Loucy (cell line): Measurements from ENCODE around the gene TJP1.

Experiments
- H2AFZ ChIP-seq: fragments of 200-600 bp; sonication (generic); 2 replicates; pipeline ENCODE4 v1.6.0; 2016; ENCODE audit warnings: antibody characterized with exemption, mild to moderate bottlenecking, low read length, moderate library complexity
- H3F3A ChIP-seq: fragments of 200-600 bp; 2 replicates; pipeline ENCODE4 v1.6.0; 2016; ENCODE audit warnings: antibody characterized with exemption, low read depth, mild to moderate bottlenecking
- H3K27me3 ChIP-seq: fragments of 200-600 bp; sonication (generic); 2 replicates; pipeline ENCODE4 v1.6.1; 2014; ENCODE audit warnings: low read length, mild to moderate bottlenecking; ENCODE audit not compliant: insufficient read depth, poor library complexity, severe bottlenecking
- H3K36me3 ChIP-seq: fragments of 200-600 bp; sonication (generic); 2 replicates; pipeline ENCODE4 v1.6.1; 2016; ENCODE audit warnings: low read length; ENCODE audit not compliant: insufficient read depth
- H3K4me1 ChIP-seq: fragments of 200-600 bp; sonication (generic); 2 replicates; pipeline ENCODE4 v1.5.1; 2014; ENCODE audit warnings: low read length, mild to moderate bottlenecking; ENCODE audit not compliant: insufficient read depth, poor library complexity, severe bottlenecking
- H3K4me2 ChIP-seq: fragments of 200-600 bp; sonication (generic); 2 replicates; pipeline ENCODE4 v1.6.0; 2014; ENCODE audit warnings: antibody characterized with exemption, low read length, low read depth, mild to moderate bottlenecking; ENCODE audit not compliant: poor library complexity, severe bottlenecking
- H3K4me3 ChIP-seq: fragments of 200-600 bp; sonication (generic); 2 replicates; pipeline ENCODE4 v1.5.1; 2014; ENCODE audit warnings: low read length, mild to moderate bottlenecking, mixed read lengths; ENCODE audit not compliant: poor library complexity, severe bottlenecking
- H3K79me2 ChIP-seq: fragments of 200-600 bp; sonication (generic); 2 replicates; pipeline ENCODE4 v1.6.1; 2014; ENCODE audit warnings: low read length; ENCODE audit not compliant: insufficient read depth
- H3K9ac ChIP-seq: fragments of 200-600 bp; sonication (generic); 2 replicates; pipeline ENCODE4 v1.6.0; 2014; ENCODE audit warnings: mild to moderate bottlenecking, low read depth, low read length, moderate library complexity; ENCODE audit not compliant: poor library complexity, severe bottlenecking
- H3K9me2 ChIP-seq: fragments of 200-600 bp; sonication (generic); replicated peaks from 2 replicates; pipeline ENCODE4 v1.6.1; 2016; ENCODE audit warnings: low read depth, low read length, mixed read lengths
- H3K9me3 ChIP-seq: fragments of 200-600 bp; sonication (generic); 2 replicates; pipeline ENCODE4 v1.6.1; 2014; ENCODE audit warnings: mild to moderate bottlenecking, antibody characterized with exemption, low read length, low read depth; ENCODE audit not compliant: insufficient read depth
- H4K20me1 ChIP-seq: fragments of 200-600 bp; sonication (generic); 2 replicates; pipeline ENCODE4 v1.6.0; 2014; ENCODE audit warnings: antibody characterized with exemption, low read length, mild to moderate bottlenecking; ENCODE audit not compliant: insufficient read depth, poor library complexity, severe bottlenecking
- EZH2phosphoT487 ChIP-seq: fragments of 200-600 bp; IDR thresholded peaks from 2 replicates; pipeline ENCODE4 v1.6.1; 2018; ENCODE audit warnings: antibody characterized with exemption, mild to moderate bottlenecking, moderate library complexity, borderline replicate concordance
- TF ChIP-seq, protein P1 (sequence below): fragments of 200-600 bp; sonication (generic); conservative IDR thresholded peaks from 2 replicates; pipeline ENCODE4 v1.5.1; 2014; ENCODE audit warnings: mild to moderate bottlenecking, antibody characterized with exemption, low read length

Gene TJP1

DNA sequence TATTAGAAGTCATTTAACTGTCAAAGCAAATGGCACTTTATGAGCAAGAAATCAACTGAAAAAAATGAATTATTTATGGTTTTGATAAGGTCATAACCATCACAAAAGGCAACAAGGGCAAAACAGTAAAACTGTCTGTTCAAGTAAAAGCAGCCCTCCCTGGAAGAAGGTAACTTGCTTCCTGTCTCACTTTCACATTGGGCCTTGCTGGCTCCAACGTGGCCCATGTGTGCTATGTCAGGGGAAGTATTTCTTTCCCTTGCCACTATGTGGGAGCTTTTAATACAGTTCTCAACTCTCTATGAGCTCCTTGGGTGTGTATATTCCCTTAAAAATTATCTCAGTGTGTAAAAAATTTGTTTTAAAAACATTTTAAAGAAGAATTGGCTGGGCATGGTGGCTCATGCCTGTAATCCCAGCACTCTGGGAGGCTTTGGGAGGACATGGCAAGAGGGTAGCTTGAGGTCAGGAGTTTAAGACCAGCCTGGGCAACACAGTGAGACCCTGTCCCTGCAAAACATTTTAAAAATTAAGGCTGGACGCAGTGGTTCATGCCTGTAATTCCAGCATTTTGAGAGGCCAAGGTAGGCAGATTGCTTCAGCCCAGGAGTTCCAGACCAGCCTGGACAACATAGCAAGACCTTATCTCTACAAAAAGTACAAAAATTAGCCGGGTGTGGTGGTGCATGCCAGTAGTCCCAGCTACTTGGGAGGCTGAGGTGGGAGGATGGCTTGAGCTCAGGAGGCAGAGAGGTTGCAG lies 45.2 kb upstream of the TJP1 start:
- Histone ChIP-seq H3K27me3 (no peaks in the 10 kb centered on the region), H2AFZ (no peak overlapping the region), H3F3A (no peaks in the 10 kb centered on the region), H3K4me3 (no peak overlapping the region), H3K79me2 (no peaks in the 10 kb centered on the region), H3K9ac (no peak overlapping the region), H3K36me3 (no peaks in the 10 kb centered on the region), H3K9me3 (no peaks in the 10 kb centered on the region), H4K20me1 (no peaks in the 10 kb centered on the region), H3K4me2 (no peak overlapping the region), H3K9me2 (no peaks in the 10 kb centered on the region), H3K4me1 (no peaks in the 10 kb centered on the region)
- TF ChIP-seq, protein P1, sequence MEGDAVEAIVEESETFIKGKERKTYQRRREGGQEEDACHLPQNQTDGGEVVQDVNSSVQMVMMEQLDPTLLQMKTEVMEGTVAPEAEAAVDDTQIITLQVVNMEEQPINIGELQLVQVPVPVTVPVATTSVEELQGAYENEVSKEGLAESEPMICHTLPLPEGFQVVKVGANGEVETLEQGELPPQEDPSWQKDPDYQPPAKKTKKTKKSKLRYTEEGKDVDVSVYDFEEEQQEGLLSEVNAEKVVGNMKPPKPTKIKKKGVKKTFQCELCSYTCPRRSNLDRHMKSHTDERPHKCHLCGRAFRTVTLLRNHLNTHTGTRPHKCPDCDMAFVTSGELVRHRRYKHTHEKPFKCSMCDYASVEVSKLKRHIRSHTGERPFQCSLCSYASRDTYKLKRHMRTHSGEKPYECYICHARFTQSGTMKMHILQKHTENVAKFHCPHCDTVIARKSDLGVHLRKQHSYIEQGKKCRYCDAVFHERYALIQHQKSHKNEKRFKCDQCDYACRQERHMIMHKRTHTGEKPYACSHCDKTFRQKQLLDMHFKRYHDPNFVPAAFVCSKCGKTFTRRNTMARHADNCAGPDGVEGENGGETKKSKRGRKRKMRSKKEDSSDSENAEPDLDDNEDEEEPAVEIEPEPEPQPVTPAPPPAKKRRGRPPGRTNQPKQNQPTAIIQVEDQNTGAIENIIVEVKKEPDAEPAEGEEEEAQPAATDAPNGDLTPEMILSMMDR = no peak
- TF ChIP-seq EZH2phosphoT487 = no peak

- no peaks in the 10 kb centered on the region for H3K36me3 ChIP-seq
- H3K4me3 ChIP-seq = no peak overlapping the region
- H3K79me2 ChIP-seq = no peaks in the 10 kb centered on the region
- no peak overlapping the region for H2AFZ ChIP-seq
- H4K20me1 ChIP-seq = no peaks in the 10 kb centered on the region
- H3K4me2 ChIP-seq = no peak overlapping the region
- H3K9ac ChIP-seq = no peak overlapping the region
- no peaks in the 10 kb centered on the region for H3K4me1 ChIP-seq
- no peaks in the 10 kb centered on the region for H3K9me3 ChIP-seq
- H3F3A ChIP-seq = no peaks in the 10 kb centered on the region
- TF ChIP-seq, protein P1 = no peak
- TF ChIP-seq EZH2phosphoT487 = no peak
- no peaks in the 10 kb centered on the region for H3K27me3 ChIP-seq
- no peaks in the 10 kb centered on the region for H3K9me2 ChIP-seq
Observed at GRCh38 chr15:29866337-29866736, 44.1 kb upstream of the TJP1 start.

- H3K27me3 ChIP-seq = no peaks in the 10 kb centered on the region
- H3K4me3 ChIP-seq = no peak overlapping the region
- H3F3A ChIP-seq = no peaks in the 10 kb centered on the region
- H3K4me1 ChIP-seq = no peaks in the 10 kb centered on the region
- no peak overlapping the region for H2AFZ ChIP-seq
- no peak overlapping the region for H3K9ac ChIP-seq
- no peaks in the 10 kb centered on the region for H3K9me3 ChIP-seq
- TF ChIP-seq, protein P1 = no peak
- TF ChIP-seq EZH2phosphoT487 = no peak
- no peaks in the 10 kb centered on the region for H4K20me1 ChIP-seq
- no peaks in the 10 kb centered on the region for H3K9me2 ChIP-seq
- H3K4me2 ChIP-seq = no peak overlapping the region
- H3K79me2 ChIP-seq = no peaks in the 10 kb centered on the region
- no peaks in the 10 kb centered on the region for H3K36me3 ChIP-seq
Observed at GRCh38 chr15:29864501-29864900, 42.2 kb upstream of the TJP1 start.
